ENCODE results near the gene GPR87. TPM values are rescaled to one million over a fixed set of nuclear protein-coding genes. Genes with fewer than 3 reads are reported as not detected.

The GPR87 gene
- total RNA-seq, 1 donor, result not detected

DNA sequence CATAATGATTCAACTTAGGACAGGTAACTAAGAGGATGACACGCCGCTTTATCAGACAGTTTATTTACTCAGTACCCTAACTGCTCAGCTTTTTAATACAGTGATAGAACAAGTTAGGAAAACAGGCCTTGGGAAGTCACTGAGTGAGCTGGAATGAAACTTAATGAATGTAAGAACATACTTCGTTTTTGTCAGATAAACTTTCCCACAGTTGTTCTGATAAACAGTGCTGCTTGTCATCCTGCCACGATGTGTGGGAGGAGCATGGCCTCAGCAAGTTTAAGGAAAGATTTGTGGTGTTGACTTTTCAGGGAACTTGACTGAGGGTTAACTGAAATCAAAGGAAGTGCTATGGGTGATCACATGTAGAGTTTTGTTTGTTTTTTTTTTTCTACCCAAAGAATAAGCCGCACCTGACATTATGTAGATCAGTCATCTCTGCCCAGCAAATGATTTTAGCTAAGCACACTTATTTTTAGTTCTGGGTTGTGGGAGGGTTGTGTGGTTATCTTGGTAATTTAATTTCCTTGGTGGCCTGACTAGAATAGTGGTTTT is 32.6 kb downstream of the GPR87 start:
- Histone ChIP-seq H3K79me2 (ENCODE audit: insufficient read depth, low read length) (no peaks in the 10 kb centered on the region), H3K27ac (ENCODE audit: low read depth, low read length) (peak overlapping the region; percentile 24), H3K9me3 (ENCODE audit: low read depth, low read length) (no peaks in the 10 kb centered on the region), H3K4me3 (ENCODE audit: insufficient read depth, low read length) (no peak overlapping the region), H3K36me3 (ENCODE audit: insufficient read depth, low read length) (no peaks in the 10 kb centered on the region), H3K4me2 (ENCODE audit: insufficient read depth, low read length) (no peak overlapping the region), H2AFZ (ENCODE audit: low read length) (no peak overlapping the region), H4K20me1 (ENCODE audit: insufficient read depth, low read length) (no peaks in the 10 kb centered on the region), H3K27me3 (ENCODE audit: insufficient read depth, low read length) (no peaks in the 10 kb centered on the region), H3K4me1 (ENCODE audit: insufficient read depth, low read length) (peaks cover 6% of the 10 kb centered on the region)
- DNase-seq (ENCODE audit: insufficient read length, low spot score, missing footprints), result no peak
- TF ChIP-seq, protein P1, sequence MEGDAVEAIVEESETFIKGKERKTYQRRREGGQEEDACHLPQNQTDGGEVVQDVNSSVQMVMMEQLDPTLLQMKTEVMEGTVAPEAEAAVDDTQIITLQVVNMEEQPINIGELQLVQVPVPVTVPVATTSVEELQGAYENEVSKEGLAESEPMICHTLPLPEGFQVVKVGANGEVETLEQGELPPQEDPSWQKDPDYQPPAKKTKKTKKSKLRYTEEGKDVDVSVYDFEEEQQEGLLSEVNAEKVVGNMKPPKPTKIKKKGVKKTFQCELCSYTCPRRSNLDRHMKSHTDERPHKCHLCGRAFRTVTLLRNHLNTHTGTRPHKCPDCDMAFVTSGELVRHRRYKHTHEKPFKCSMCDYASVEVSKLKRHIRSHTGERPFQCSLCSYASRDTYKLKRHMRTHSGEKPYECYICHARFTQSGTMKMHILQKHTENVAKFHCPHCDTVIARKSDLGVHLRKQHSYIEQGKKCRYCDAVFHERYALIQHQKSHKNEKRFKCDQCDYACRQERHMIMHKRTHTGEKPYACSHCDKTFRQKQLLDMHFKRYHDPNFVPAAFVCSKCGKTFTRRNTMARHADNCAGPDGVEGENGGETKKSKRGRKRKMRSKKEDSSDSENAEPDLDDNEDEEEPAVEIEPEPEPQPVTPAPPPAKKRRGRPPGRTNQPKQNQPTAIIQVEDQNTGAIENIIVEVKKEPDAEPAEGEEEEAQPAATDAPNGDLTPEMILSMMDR (IDR thresholded peaks at IDR 0.05; ENCODE audit: extremely low read depth, low read depth, low read length), result no peak

DNA sequence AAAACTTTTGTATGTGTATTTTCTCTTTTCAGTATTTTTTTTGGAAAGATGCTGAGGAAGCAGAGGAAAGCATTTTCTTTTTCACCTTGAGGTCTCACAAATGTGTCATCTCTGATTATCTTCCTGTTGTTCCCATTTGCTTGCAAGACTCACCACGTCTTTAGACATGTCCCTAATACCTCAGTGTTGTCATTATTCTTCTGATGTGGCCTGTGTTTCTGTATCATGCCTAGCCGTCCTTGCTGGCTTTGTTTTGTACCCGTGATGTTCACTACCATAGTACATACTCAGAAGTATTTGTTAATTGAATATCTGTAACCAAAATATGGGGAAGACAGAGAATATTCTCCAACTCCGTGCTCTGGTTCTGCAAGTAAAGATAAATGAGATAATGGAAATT is 33.2 kb downstream of the GPR87 start:
- no peak overlapping the region for H3K4me3 ChIP-seq (ENCODE audit: insufficient read depth, low read length)
- H3K4me1 ChIP-seq (ENCODE audit: insufficient read depth, low read length), result peaks cover 6% of the 10 kb centered on the region
- TF ChIP-seq, protein P1 (IDR thresholded peaks at IDR 0.05; ENCODE audit: extremely low read depth, low read depth, low read length), result no peak
- no peaks in the 10 kb centered on the region for H3K79me2 ChIP-seq (ENCODE audit: insufficient read depth, low read length)
- DNase-seq (ENCODE audit: insufficient read length, low spot score, missing footprints), result no peak
- H3K27ac ChIP-seq (ENCODE audit: low read depth, low read length), result peak overlapping the region; percentile 24
- no peaks in the 10 kb centered on the region for H3K27me3 ChIP-seq (ENCODE audit: insufficient read depth, low read length)
- no peak overlapping the region for H2AFZ ChIP-seq (ENCODE audit: low read length)
- no peaks in the 10 kb centered on the region for H4K20me1 ChIP-seq (ENCODE audit: insufficient read depth, low read length)
- no peaks in the 10 kb centered on the region for H3K36me3 ChIP-seq (ENCODE audit: insufficient read depth, low read length)
- H3K9me3 ChIP-seq (ENCODE audit: low read depth, low read length), result no peaks in the 10 kb centered on the region
- no peak overlapping the region for H3K4me2 ChIP-seq (ENCODE audit: insufficient read depth, low read length)

DNA sequence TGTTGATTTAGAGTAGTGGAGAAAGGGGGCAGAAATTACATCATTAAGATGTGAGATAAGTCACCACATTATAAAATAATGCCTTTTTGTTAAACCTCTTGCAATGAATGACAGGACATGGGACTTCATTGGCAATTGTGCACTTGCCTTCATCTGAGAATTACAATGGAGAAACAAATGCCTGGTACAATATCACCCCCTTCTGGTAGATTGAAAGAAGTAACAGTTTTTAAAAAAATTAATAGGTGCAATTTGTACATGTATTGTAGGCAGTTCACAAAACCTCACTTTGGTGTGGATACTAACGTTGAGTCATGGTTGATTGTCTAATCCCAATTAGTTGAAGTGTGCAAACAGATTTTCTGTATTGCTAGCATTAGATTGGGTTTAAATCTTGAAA is 33.7 kb downstream of the GPR87 start:
- H3K27ac ChIP-seq (ENCODE audit: low read depth, low read length), result peak overlapping the region; percentile 54
- no peak overlapping the region for H3K4me2 ChIP-seq (ENCODE audit: insufficient read depth, low read length)
- no peak overlapping the region for H2AFZ ChIP-seq (ENCODE audit: low read length)
- H3K4me1 ChIP-seq (ENCODE audit: insufficient read depth, low read length), result peaks cover 6% of the 10 kb centered on the region
- TF ChIP-seq, protein P1 (IDR thresholded peaks at IDR 0.05; ENCODE audit: extremely low read depth, low read depth, low read length), result peak; percentile 59
- no peaks in the 10 kb centered on the region for H3K36me3 ChIP-seq (ENCODE audit: insufficient read depth, low read length)
- H4K20me1 ChIP-seq (ENCODE audit: insufficient read depth, low read length), result no peaks in the 10 kb centered on the region
- DNase-seq (ENCODE audit: insufficient read length, low spot score, missing footprints), result no peak
- no peak overlapping the region for H3K4me3 ChIP-seq (ENCODE audit: insufficient read depth, low read length)
- no peaks in the 10 kb centered on the region for H3K9me3 ChIP-seq (ENCODE audit: low read depth, low read length)
- no peaks in the 10 kb centered on the region for H3K27me3 ChIP-seq (ENCODE audit: insufficient read depth, low read length)
- H3K79me2 ChIP-seq (ENCODE audit: insufficient read depth, low read length), result no peaks in the 10 kb centered on the region

DNA sequence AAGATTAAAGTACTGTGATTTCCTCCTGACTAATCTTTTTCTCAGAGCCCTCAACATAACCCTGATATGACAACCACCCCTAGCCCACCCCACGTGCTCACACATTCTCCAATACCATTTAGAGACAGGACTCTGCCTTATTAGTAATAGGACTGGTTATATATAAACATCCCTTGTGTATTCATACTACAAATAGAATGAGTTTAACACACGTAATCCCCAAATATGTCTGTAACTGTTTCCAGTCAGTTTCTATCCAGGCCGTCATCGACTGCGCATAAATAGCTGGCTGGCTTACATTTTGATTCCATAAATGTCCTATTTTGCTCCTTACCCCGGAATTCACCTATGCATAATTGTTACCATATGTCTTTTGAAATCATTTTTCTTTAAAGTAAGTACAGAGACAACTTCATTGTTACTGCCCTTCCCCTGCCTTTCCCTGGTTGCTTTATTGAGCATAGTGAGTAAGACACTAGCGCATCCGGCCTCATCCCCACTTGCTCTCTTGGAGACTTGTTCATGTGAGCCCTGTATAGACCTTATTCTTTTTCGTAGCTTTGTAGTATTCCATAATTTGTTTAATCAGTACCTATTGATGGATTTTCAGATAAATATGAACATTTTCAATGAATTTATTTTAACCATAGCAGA is 34.8 kb downstream of the GPR87 start:
- H3K27me3 ChIP-seq (ENCODE audit: insufficient read depth, low read length), result no peaks in the 10 kb centered on the region
- H3K36me3 ChIP-seq (ENCODE audit: insufficient read depth, low read length), result no peaks in the 10 kb centered on the region
- H3K4me3 ChIP-seq (ENCODE audit: insufficient read depth, low read length), result no peak overlapping the region
- TF ChIP-seq, protein P1 (IDR thresholded peaks at IDR 0.05; ENCODE audit: extremely low read depth, low read depth, low read length), result no peak
- H3K4me2 ChIP-seq (ENCODE audit: insufficient read depth, low read length), result no peak overlapping the region
- peaks cover 6% of the 10 kb centered on the region for H3K4me1 ChIP-seq (ENCODE audit: insufficient read depth, low read length)
- H2AFZ ChIP-seq (ENCODE audit: low read length), result no peak overlapping the region
- no peak for DNase-seq (ENCODE audit: insufficient read length, low spot score, missing footprints)
- H3K27ac ChIP-seq (ENCODE audit: low read depth, low read length), result peak overlapping the region; percentile 54
- no peaks in the 10 kb centered on the region for H3K9me3 ChIP-seq (ENCODE audit: low read depth, low read length)
- no peaks in the 10 kb centered on the region for H3K79me2 ChIP-seq (ENCODE audit: insufficient read depth, low read length)
- no peaks in the 10 kb centered on the region for H4K20me1 ChIP-seq (ENCODE audit: insufficient read depth, low read length)
